Upper lobe of left lung (tissue), 6 donors: Measurements from ENCODE around the gene ANKRD60. TPM values are rescaled to one million over a fixed set of nuclear protein-coding genes. Genes with fewer than 3 reads are reported as not detected.

ENCODE experiments used
- ATAC-seq, 2 donors: fragments of 200-7000 bp; cut with Tn5 transposase; one replicate each; pipeline ENCODE4 v1.9.1; 2022; ENCODE audit warnings: mild to moderate bottlenecking in 2 of 2, moderate library complexity in 2 of 2; ENCODE audit not compliant: low FRiP score in 2 of 2
- DNase-seq, 2 donors: peaks; one replicate each; pipeline ENCODE4 v3.0.0-alpha.2; 2019 to 2020
- H3K27ac ChIP-seq, 4 donors: fragments of 200-600 bp; sonication (generic); one replicate each; pipeline ENCODE4 v1.5.1; 2016 to 2019
- H3K27me3 ChIP-seq, 4 donors: fragments of 200-600 bp; sonication (generic); one replicate each; pipeline ENCODE4 v1.5.1; 2017 to 2019
- H3K36me3 ChIP-seq, 4 donors: fragments of 200-600 bp; sonication (generic); one replicate each; pipeline ENCODE4 v1.5.1; 2016 to 2019
- H3K4me1 ChIP-seq, 4 donors: fragments of 200-600 bp; sonication (generic); one replicate each; pipeline ENCODE4 v1.5.1; 2018 to 2019
- H3K4me3 ChIP-seq, 4 donors: fragments of 200-600 bp; sonication (generic); one replicate each; pipeline ENCODE4 v1.5.1; 2017 to 2019; ENCODE audit warnings: mild to moderate bottlenecking in 2 of 4, moderate library complexity in 1 of 4
- H3K9me3 ChIP-seq, 4 donors: fragments of 200-600 bp; sonication (generic); one replicate each; pipeline ENCODE4 v1.5.1; 2018 to 2019
- EP300 ChIP-seq, 4 donors: sonication (generic); formaldehyde crosslinking; IDR thresholded peaks; one replicate each; pipeline ENCODE4 v1.5.1; 2017; ENCODE audit warnings: antibody characterized with exemption in 4 of 4, control low read depth in 2 of 4
- POLR2A ChIP-seq, 4 donors: fragments of 450-650 bp; IDR thresholded peaks; one replicate each; pipeline ENCODE4 v1.5.1; 2016 to 2017; ENCODE audit warnings: antibody characterized with exemption in 4 of 4, mild to moderate bottlenecking in 2 of 4
- POLR2AphosphoS5 ChIP-seq, 2 donors: sonication (generic); formaldehyde crosslinking; IDR thresholded peaks; one replicate each; pipeline ENCODE4 v1.5.1; 2017; ENCODE audit warnings: antibody characterized with exemption in 2 of 2
- WGBS, 2 donors: methylation state at CpG; one replicate each; pipeline ENCODE4 v1.1.5; 2017 to 2018; 5-methylcytosine and 5-hydroxymethylcytosine counted together
- total RNA-seq, 6 donors: library from RNA; depleted of rRNA in 4 of 6; stranded (reverse); fragments of >200 nt in 4 of 6; gene quantifications; one replicate each; pipeline versions ENCODE4 v1.1.0 to v1.2.1, GENCODE V29; 2016 to 2021
- TF ChIP-seq, protein P1 (sequence below), 6 experiments: fragments of 450-650 bp in 4 of 6; fragments of 200-600 bp in 2 of 6; sonication (generic) in 2 of 6; IDR thresholded peaks; one replicate each; pipeline ENCODE4 v1.5.1; 2016 to 2019; ENCODE audit warnings: antibody characterized with exemption in 6 of 6
- donor health status: DM: no; HTN: no; CAD: no; lungs with moderate emphysema.
- donor health status: DM: no; HTN: yes; CAD: no; lungs with severe emphysema.

ANKRD60 gene
- total RNA-seq, 6 donors from 2014 or later, result not detected

DNA sequence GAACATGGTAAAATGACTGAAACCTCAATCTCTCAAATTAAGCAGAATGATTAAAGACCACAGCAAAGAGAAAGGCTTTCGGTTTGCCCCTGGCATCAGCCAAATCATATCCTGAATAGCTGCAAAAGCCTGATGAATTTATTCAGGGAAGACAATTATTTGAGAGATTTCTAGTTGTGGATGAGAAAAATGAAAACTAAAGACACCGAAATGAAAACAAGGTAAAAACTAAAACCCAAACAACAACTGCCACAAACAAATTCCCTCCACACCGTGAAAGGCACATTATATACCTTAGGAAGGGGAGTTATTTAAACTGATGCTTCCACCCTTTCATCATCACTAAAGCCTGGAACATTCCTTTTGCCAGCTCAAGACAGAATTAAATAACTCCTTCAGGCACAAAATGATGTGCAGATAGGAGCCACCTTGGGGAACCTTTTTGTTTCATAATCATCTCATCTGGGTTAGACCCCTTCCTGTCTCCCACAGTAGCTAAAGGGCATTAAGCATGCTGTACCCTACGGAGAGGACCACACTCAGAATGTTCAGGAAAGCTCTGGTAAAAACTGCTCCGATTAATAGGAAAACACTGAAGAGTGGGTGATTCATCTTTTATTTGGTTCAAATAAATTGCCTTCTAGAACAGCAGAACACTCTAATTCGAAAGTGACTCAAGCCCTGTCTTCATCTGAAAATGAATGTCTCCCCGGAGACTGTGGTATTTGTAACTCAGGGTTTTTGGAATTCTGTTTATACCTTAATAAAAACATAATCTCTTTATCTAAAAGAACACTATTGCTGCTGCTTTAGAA, 9.1 kb upstream of the ANKRD60 start:
- Histone ChIP-seq H3K36me3 (peaks cover 0 to 36% (median 12%) of the 10 kb centered on the region in 4 donors), H3K27ac (no peak overlapping the region), H3K4me1 (peaks cover 4 to 11% (median 5%) of the 10 kb centered on the region in 4 donors), H3K9me3 (no peaks in the 10 kb centered on the region), H3K27me3 (no peaks in the 10 kb centered on the region), H3K4me3 (peak overlapping the region in 3 of 4 donors; percentile 43 to 55 (median 50))
- TF ChIP-seq POLR2A (IDR thresholded peaks at IDR 0.05) (no peak), EP300 (IDR thresholded peaks at IDR 0.05) (no peak)
- TF ChIP-seq, protein P1, sequence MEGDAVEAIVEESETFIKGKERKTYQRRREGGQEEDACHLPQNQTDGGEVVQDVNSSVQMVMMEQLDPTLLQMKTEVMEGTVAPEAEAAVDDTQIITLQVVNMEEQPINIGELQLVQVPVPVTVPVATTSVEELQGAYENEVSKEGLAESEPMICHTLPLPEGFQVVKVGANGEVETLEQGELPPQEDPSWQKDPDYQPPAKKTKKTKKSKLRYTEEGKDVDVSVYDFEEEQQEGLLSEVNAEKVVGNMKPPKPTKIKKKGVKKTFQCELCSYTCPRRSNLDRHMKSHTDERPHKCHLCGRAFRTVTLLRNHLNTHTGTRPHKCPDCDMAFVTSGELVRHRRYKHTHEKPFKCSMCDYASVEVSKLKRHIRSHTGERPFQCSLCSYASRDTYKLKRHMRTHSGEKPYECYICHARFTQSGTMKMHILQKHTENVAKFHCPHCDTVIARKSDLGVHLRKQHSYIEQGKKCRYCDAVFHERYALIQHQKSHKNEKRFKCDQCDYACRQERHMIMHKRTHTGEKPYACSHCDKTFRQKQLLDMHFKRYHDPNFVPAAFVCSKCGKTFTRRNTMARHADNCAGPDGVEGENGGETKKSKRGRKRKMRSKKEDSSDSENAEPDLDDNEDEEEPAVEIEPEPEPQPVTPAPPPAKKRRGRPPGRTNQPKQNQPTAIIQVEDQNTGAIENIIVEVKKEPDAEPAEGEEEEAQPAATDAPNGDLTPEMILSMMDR (IDR thresholded peaks at IDR 0.05), result no peak
- DNase-seq, result no peak
- 64 to 65% methylated on average over 7 of the region's 7 CpGs for WGBS, 2 donors
- peak in 1 of 2 donors; percentile 74 for ATAC-seq

DNA sequence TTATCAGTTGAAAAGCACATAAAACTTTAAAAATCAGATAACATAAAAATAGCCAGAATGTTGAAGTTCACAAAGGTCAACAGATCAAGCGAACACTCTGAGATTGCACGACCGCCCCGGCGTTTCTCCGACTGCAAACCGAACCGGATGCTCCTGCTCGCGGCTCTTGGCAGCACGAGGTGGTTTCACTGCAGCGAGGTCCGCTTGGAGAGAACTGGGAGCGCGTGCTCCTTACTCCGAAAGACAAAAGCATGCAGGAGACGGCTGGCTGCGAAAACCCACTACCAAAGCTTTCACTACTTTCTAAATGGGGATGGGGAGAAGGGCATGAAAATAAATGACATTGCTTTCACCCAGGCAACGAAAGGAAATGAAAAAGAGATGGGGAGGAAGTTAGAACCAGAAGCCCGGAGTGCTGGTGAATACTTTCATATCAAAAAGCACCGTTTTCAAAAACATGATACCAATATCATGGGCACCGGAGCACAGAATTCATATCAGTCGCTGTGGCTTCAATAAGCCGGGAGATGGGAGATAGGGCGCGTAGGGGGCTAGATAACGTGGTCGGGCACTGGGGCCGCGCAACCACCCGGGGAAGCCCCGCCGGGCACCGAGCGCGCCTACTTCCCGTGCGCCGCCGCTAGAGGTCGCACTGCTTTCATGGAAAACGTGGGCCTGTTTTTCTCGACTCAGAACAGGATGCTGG, 8.3 kb upstream of the ANKRD60 start:
- peak; percentile 68 to 95 for DNase-seq
- Histone ChIP-seq H3K9me3 (no peaks in the 10 kb centered on the region), H3K4me3 (peak overlapping the region in 3 of 4 donors; percentile 43 to 55 (median 50)), H3K27me3 (no peaks in the 10 kb centered on the region), H3K4me1 (peaks cover 4 to 11% (median 5%) of the 10 kb centered on the region in 4 donors), H3K27ac (no peak overlapping the region), H3K36me3 (peaks cover 0 to 31% (median 9%) of the 10 kb centered on the region in 4 donors)
- 0% methylated on average over 43 of the region's 43 CpGs for WGBS, 2 donors
- ATAC-seq, result peak; percentile 90 to 96
- TF ChIP-seq EP300 (IDR thresholded peaks at IDR 0.05) (no peak), POLR2AphosphoS5 (IDR thresholded peaks at IDR 0.05) (no peak), POLR2A (IDR thresholded peaks at IDR 0.05) (no peak)
- TF ChIP-seq, protein P1 (IDR thresholded peaks at IDR 0.05), result peak; percentile 86 to 96 (median 90)

DNA sequence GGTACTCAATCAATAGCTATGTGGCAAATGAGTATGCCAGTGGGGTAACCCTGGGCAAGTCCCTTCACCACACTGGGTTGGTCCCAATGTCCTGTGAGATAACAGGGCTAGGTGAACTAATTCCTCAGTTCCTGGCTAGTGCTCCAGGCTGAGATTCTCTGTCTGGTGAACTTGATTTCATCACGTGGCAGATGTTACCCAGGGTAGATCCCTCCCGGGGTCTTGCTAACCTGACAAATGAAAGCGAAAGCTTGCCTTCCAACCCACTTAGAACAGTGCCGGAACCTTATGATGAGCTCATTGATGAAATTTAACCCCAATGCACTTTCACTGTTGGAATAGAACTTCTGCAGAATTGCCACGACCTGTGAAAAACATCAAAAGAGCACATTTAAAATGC, 6.6 kb upstream of the ANKRD60 start:
- 80 to 97% methylated on average over 4 to 5 of the region's 5 CpGs for WGBS, 2 donors
- DNase-seq (no peak), ATAC-seq (no peak)
- Histone ChIP-seq H3K27me3 (no peaks in the 10 kb centered on the region), H3K4me3 (no peak overlapping the region), H3K27ac (no peak overlapping the region), H3K9me3 (no peaks in the 10 kb centered on the region), H3K36me3 (peaks cover 0 to 34% (median 9%) of the 10 kb centered on the region in 4 donors), H3K4me1 (peaks cover 4 to 11% (median 5%) of the 10 kb centered on the region in 4 donors)
- no peak for TF ChIP-seq POLR2AphosphoS5 (IDR thresholded peaks at IDR 0.05)
- no peak for TF ChIP-seq EP300 (IDR thresholded peaks at IDR 0.05)
- TF ChIP-seq, protein P1 (IDR thresholded peaks at IDR 0.05), result no peak
- TF ChIP-seq POLR2A (IDR thresholded peaks at IDR 0.05), result no peak

DNA sequence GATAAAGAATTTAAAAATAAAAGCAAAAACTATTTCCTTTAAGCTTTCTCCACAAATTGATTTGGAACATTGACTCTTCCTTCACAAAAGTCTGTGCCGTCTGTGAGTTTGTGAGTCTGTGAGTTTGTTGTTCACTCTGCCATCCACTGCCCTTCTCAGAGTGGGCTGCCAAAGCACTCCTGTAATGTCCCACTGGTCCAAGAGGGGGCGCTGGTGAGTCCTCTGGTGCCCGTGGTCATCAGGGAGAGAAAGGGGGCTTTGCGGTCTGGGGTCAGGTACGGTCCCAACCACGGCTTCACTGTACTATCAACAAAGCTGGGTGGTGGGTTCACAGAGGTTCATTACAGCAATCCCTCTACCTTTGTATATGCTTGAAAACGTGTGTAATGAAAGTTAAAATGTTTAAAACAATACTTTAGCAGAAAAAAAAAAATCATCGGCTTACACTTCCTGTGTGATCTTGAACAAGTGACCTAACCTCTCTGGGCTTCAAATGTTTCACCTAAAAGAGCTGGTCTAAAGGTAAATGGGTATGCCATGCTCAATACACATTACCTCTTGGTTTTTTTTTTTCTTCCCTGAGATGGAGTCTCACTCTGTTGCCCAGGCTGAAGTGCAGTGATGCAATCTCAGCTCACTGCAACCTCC, 5.6 kb upstream of the ANKRD60 start:
- no peak overlapping the region for H3K4me3 ChIP-seq
- no peaks in the 10 kb centered on the region for H3K9me3 ChIP-seq
- ATAC-seq (no peak), DNase-seq (no peak)
- H3K27me3 ChIP-seq, result peaks cover 0 to 4% (median 2%) of the 10 kb centered on the region in 4 donors
- H3K36me3 ChIP-seq, result peaks cover 0 to 27% (median 4%) of the 10 kb centered on the region in 4 donors
- TF ChIP-seq, protein P1 (IDR thresholded peaks at IDR 0.05), result peak in 5 of 6 experiments; percentile 31 to 62 (median 37)
- TF ChIP-seq POLR2AphosphoS5 (IDR thresholded peaks at IDR 0.05) (no peak), POLR2A (IDR thresholded peaks at IDR 0.05) (no peak), EP300 (IDR thresholded peaks at IDR 0.05) (no peak)
- H3K27ac ChIP-seq, result no peak overlapping the region
- peaks cover 4 to 12% (median 5%) of the 10 kb centered on the region in 4 donors for H3K4me1 ChIP-seq
- WGBS, 2 donors, result 63% methylated on average over 8 of the region's 8 CpGs
